Measurements from ENCODE around the gene SLCO2A1. TPM values are rescaled to one million over a fixed set of nuclear protein-coding genes. Genes with fewer than 3 reads are reported as not detected.

The SLCO2A1 gene
- total RNA-seq, 1 donor from 2014 or later = 40.1 TPM

DNA sequence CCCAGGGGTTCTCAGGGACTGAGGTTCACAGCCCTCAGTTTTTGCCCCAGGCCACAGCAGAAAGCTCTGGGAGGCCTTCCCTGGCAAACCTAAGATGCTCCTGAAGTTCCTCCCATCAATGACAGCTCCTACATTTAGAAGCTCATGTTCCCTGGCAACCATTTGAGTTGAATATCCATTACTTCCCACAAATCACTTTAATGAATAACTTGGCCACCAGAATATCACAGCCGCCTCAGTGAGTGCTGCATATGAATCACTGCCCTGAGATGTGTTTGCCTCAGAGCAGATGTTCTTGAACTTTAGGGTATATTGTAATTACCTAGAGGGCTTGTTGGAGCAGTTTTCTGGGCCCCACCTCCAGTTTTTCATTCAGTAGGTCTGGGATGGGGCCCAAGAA is 27.4 kb downstream of the SLCO2A1 start:
- no peak for DNase-seq (ENCODE audit: low spot score)

GRCh38 chr3:134001251-134001650 is 28.5 kb downstream of the SLCO2A1 start:
- no peak for DNase-seq (ENCODE audit: low spot score)

GRCh38 chr3:133999891-134000685 is 29.6 kb downstream of the SLCO2A1 start:
- peak; percentile 55 for DNase-seq (ENCODE audit: low spot score)

DNA sequence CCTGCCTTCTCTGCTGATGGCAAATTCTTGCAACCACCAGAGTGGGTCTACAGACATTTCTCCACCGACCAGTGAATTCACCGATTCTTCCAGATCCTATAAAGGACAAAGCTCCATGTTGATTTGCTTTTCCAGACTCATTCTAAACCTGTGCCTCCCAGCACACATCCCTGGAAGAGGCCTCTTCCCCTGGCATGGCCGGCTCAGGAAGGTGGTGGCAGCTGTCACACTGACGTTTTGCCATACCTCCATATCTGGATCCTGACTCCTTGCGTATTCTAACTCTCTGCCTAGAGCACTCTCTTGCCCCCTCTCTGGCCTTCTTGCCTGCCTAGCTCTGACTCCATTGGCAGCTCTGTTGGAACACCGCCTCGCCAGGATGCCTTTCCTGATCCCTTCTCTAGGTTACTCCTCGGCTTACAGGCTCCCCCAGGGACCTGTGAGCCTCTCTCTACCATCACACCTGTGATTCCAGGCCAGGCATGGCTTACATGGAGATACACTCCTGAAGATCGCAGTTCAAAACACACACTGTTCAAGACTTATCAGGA is 31.0 kb downstream of the SLCO2A1 start:
- DNase-seq (ENCODE audit: low spot score) = peak; percentile 71

DNA sequence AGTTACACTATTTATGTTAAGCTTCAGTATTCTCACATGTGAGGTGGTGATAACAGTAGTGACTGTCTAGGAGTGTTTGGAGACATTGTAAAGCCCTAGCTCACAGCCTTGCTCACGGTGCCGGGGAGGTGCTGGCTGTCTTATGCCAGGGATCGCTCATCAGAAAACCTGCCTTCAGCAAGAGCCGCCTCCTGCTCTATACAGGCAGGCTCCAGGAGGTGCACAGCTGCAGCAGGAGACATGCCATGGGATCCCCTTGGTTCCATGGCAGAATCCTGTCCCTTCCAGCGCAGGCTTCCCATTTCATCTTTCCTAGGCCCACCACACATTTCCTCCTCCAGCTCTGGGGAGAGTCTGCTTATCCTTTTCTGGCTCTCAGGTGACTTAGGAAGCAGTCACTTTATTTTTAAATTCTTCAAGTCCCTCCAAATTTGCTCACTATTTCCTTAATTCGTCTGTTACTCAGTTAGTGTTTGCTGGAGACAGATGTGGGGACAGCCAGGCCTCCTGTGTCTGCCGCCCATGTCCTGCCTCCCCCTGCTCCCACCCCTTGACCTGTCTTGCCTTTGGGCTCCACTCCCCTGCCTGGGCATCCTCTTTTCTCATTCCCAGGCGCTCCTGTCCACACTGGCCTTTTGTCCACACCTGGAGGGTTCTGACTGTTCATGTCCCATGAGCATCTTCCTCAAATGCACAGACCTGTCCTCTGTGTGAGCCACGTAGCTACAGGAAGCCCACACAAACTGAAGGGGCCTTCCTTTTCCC is 31.7 kb downstream of the SLCO2A1 start:
- DNase-seq (ENCODE audit: low spot score) = peak; percentile 59

DNA sequence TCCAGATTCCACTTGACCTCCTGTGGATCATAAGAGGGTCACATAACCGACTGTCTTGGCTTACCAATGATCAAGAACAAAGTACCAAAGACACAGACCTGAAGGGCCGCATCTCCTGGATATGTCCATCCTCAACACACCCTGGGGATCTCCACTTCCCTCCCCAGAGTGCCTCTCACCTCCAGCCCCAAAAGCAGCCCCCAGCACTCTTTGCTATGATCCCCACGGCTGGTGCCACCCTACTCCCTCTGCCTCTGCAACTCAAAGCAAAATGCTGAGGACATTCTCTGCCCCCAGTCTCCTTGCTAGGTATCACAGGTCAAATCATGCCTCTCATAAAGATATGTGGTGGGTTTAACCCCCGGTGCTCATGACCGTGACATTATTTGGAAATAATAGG is 32.7 kb downstream of the SLCO2A1 start:
- peak; percentile 28 for DNase-seq (ENCODE audit: low spot score)

- DNase-seq (ENCODE audit: low spot score) = peak; percentile 62
Measured at GRCh38 chr3:133996251-133996661, 33.5 kb downstream of the SLCO2A1 start.

- peak; percentile 68 for DNase-seq (ENCODE audit: low spot score)
Measured at GRCh38 chr3:133995264-133995663, 34.5 kb downstream of the SLCO2A1 start.

- DNase-seq (ENCODE audit: low spot score) = peak; percentile 83
Measured at GRCh38 chr3:133994166-133994890, 35.4 kb downstream of the SLCO2A1 start.

- DNase-seq (ENCODE audit: low spot score) = peak; percentile 74
Measured at GRCh38 chr3:133992951-133993620, 36.6 kb downstream of the SLCO2A1 start.

DNA sequence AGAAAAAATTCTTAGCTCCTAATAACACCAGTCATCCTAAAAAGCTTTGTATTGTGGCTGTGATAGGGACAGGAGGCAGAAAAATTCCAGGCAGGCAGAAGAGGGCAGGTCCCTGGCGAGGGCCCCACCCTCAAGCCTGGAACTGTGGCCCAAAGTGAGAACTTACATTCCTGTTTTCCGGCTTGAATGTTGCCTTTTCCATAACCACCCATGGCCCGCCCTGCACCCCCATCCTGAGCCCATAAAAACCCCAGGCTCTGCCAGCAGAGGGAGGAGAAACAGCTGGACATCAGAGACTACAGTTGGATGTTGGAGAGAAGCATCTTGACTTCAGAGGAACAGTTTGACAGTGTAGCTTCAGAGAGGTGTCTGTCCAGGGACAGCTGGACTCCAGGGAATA is 37.3 kb downstream of the SLCO2A1 start:
- DNase-seq (ENCODE audit: low spot score) = no peak

DNA sequence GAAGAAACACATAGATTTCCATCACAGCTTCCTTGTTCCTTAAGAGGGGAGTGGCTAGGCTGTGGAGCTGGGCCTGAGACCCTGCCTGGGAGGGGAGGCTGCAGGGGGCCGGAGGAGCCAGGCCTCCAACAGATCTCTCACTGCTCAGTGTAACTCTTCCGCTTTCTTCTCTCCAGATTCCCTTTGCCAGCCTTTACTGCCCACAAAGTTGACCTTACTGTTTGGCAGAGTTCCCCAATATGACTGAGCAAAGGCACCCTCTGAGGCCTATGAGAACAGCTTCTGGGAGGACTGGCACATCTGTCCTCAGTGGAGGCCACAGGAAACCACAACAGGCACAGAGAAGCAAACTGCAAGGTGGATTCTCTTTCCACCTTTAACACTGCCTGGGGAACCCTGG is 38.1 kb downstream of the SLCO2A1 start:
- no peak for DNase-seq (ENCODE audit: low spot score)

DNA sequence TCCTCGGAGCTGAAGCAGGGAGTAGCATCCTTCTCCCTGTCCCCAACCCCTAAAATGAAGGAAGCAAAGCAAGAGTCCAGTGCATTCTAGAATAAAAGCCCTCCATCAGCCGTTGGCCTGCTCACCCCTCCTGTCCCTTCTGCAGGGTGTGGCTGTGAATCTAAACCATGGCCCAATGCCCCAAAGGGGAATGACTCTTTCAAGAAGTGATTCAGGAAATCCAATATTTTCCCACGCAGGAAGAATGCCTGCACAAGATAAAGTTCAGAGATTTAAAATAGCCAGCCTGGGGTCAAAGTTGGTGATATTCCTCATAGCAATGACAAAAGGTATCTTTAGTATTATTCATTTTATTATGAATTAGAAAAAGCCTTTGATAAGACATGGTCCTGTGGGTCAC is 38.5 kb downstream of the SLCO2A1 start:
- no peak for DNase-seq (ENCODE audit: low spot score)

DNA sequence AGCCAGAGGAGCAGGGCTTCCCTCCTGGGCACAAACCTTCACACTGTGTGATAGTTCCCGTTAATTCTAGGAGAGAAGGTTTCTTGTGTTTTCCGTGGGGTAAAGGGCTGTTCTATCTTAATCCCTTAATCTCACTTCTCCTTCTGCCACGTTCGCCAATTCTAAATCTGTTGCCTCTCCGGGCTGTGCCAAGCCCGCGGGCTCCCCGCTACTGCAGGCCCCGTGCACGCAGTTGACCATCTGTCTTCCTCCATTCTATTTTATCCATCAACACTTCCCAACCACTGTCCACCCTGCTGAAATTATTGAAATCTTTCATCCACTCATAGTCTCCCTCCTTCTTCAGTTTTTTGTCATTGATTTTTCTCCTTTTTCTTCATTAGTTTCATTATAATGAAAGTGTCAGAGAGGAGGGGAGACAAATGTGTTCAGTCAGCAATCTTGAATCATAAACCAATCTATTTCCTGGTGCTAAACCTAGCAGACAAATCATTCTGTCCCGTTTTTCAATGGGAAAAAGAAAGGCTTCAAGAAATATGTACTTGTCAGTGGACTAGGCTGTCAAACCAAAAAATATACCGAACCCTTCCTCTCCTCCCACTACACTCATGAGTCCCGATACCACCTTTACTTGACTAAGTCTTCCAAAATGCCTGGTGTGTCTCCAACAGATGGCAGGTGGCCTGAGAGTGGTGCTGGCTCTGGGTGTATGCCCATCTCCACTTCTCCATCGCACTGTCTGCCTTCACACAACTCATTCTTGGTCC is 39.6 kb downstream of the SLCO2A1 start:
- DNase-seq (ENCODE audit: low spot score) = no peak

DNA sequence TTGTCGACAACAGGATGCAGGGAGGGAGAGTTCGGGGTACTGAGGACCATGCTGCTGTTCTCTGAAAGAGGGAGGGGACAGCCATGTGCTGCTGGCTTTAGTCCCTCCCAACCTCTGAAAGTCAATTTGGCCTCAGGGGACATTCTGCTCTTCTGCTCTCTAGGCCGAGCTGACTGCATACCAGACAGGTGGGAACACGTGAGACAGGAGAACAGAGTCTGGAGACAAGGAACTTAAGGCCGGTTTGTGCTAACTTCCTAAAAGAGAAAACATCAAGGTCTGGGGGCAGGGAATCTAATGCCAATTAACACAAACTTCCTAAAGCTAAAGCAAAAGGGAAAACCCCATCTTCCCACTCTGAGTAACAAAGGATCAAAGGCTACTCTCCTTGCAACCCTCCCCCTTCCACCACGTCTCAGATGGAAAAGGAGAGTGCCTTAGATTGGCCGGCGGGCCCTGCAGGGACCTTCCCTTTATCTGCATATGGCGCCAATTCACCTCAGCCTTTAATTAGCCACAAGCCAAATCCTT is 41.0 kb downstream of the SLCO2A1 start:
- peak; percentile 65 for DNase-seq (ENCODE audit: low spot score)

- no peak for DNase-seq (ENCODE audit: low spot score)
Measured at GRCh38 chr3:133987948-133988484, 41.7 kb downstream of the SLCO2A1 start.

DNA sequence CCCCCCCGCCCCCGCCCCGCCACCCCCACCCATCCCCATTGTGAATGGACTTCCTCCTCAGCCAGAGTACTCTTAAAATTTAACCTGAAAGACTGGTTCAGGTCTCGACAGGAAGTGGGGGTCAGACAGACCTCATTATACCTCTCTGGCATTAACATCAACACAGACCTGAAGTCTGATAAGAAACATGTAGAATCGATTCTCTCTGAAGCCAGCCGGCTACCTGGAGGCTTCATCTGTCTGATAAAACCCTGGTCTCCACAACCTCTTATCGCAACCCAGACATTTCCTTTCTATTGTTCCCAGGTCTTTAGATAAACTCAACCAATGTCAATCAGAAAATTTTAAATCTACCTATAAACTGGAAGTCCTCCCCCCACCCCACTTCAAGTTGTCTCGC is 42.6 kb downstream of the SLCO2A1 start:
- peak; percentile 5 for DNase-seq (ENCODE audit: low spot score)

DNA sequence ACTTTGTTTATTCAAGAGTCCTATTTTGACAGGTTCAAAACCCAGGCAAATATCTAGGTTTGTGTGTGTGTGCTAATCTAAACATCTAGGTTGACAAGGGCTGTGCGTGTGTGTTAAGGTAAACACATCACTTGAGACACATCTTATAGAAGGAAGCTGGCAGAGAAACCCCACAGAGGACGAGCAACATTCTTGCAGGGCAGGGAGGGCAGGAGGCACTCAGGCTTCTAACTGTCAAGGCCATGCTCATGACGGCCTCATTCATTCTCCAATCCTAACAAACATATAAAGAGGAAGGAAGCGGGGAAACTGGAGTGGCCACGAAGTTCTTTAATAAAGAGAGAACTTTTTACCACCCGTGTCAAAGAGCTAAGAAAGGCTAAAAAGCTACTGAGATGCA is 43.4 kb downstream of the SLCO2A1 start:
- DNase-seq (ENCODE audit: low spot score) = peak; percentile 28

DNA sequence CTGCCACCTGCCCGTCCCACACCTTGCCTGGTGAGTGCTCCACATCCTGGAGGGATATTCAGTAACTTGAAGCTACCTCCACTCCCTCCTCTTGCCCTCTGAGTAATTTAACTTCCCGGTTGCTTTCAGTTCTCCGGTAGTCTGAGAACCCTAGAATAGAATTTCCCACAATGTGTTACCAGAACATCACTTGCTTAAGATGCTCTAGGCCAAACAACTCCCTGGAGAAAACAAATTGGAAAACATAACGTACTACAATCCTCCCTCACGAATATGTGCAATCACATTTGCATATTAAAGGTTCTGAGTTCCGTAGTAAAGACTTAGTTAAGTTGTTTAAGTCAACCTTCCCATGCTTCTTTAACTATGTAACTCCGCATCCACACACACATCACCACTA is 44.8 kb downstream of the SLCO2A1 start:
- DNase-seq (ENCODE audit: low spot score) = peak; percentile 45
